HEK293 (cell line): ENCODE measurements around the gene MAP1S.

Source experiments
- CTCF ChIP-seq: fragments of 450-650 bp; formaldehyde crosslinking; IDR thresholded peaks from 2 replicates; pipeline ENCODE4 v1.5.1; 2016; ENCODE audit warnings: missing biosample characterization, missing genetic modification characterization
- KLF1 ChIP-seq: fragments of 450-650 bp; formaldehyde crosslinking; IDR thresholded peaks from 2 replicates; pipeline ENCODE4 v1.5.1; 2016; ENCODE audit warnings: missing biosample characterization, missing genetic modification characterization
- REST ChIP-seq: fragments of 450-650 bp; formaldehyde crosslinking; IDR thresholded peaks from 2 replicates; pipeline ENCODE4 v1.5.1; 2016; ENCODE audit warnings: missing biosample characterization, missing genetic modification characterization
- TCF7L2 ChIP-seq: IDR thresholded peaks from 2 replicates; pipeline ENCODE4 v1.6.1; 2011; ENCODE audit warnings: low read depth, mild to moderate bottlenecking, inconsistent platforms, low read length, moderate library complexity, borderline replicate concordance
- TSHZ1 ChIP-seq: fragments of 450-650 bp; formaldehyde crosslinking; IDR thresholded peaks from 2 replicates; pipeline ENCODE4 v1.5.1; 2016; ENCODE audit warnings: missing biosample characterization, missing genetic modification characterization, borderline replicate concordance
- WT1 ChIP-seq: fragments of 450-650 bp; formaldehyde crosslinking; IDR thresholded peaks from 2 replicates; pipeline ENCODE4 v1.5.1; 2016; ENCODE audit warnings: missing biosample characterization, missing genetic modification characterization
- YY1 ChIP-seq: fragments of 450-650 bp; formaldehyde crosslinking; IDR thresholded peaks from 2 replicates; pipeline ENCODE4 v1.5.1; 2018; ENCODE audit warnings: missing biosample characterization, missing genetic modification characterization
- ZNF311 ChIP-seq: fragments of 450-650 bp; formaldehyde crosslinking; IDR thresholded peaks from 2 replicates; pipeline ENCODE4 v1.5.1; 2017; ENCODE audit warnings: missing biosample characterization, missing genetic modification characterization, borderline replicate concordance
- ZNF354C ChIP-seq: fragments of 450-650 bp; formaldehyde crosslinking; IDR thresholded peaks from 2 replicates; pipeline ENCODE4 v1.5.1; 2016; ENCODE audit warnings: missing biosample characterization, missing genetic modification characterization, low read depth, borderline replicate concordance

- TF ChIP-seq CTCF (tag by site-specific recombination) (no peak), ZNF354C (no peak), WT1 (tag by site-specific recombination) (no peak), TSHZ1 (tag by site-specific recombination) (no peak), REST (tag by site-specific recombination) (no peak), TCF7L2 (no peak), YY1 (no peak), ZNF311 (tag by site-specific recombination) (no peak), KLF1 (tag by site-specific recombination) (no peak)
These were observed 14.9 kb downstream of the MAP1S start for GRCh38 chr19:17734146-17734545.
